ENCODE results near the gene SOX14. TPM values are rescaled to one million over a fixed set of nuclear protein-coding genes. Genes with fewer than 3 reads are reported as not detected.

Gene SOX14
- total RNA-seq, 1 experiment from 2014 or later = not detected

DNA sequence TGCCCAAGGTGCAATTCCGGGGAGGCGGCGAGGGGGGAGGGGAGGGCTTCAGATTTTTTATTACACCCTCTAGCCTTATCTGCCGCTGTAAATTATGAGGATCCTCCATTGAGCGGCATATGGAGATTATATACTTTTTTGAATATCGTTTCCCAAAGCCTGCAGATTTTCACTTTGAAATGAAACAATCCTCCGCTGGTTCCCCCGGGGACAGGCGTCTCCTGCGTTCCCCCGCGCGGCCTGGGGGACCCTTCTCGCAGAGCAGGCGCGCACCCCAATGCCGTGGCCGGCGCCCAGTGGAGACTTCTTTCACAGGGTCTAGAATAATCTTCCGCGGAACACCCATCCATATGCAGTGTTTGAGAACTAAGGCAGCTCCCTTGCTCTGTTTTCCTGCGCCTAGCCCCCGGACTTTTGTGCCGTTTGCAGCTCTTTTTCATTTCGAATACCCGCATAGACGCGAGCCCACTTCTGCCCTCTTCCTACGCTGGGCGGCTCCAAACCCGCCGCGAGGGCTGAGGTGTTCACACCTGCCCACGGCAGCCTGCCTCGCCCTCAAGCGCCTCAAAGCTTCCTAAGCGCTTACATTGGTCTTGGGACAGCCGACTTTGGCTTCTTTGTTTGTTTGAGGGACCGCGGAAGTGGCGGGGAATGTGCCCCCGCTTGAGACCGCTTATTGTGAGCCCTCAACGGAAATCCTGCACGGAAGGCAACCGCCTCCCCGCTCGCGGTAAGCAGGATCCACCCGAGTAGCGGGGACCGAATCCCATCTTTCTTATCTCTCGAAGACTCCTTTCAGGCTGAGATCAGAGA, 7.5 kb downstream of the SOX14 start:
- no TSS peak for BruUV-seq (replicated peaks)
- Histone ChIP-seq H3K36me3 (ENCODE audit: control insufficient read depth, insufficient read depth, low read length) (no peaks in the 10 kb centered on the region), H3K27ac (ENCODE audit: low read length) (no peak overlapping the region), H3K4me3 (ENCODE audit: low read depth in 2 of 2, low read length in 2 of 2) (peak overlapping the region; percentile 11 to 21; a peak in 3 of 4 replicates), H3K9me3 (ENCODE audit: control insufficient read depth, insufficient read depth, low read depth, low read length) (no peaks in the 10 kb centered on the region), H3K27me3 (ENCODE audit: control insufficient read depth, insufficient read depth, low read length) (peaks cover 76% of the 10 kb centered on the region), H3K4me1 (ENCODE audit: control insufficient read depth, insufficient read depth, low read length) (peaks cover 17% of the 10 kb centered on the region)
- intact Hi-C loops (cut with micrococcal nuclease; ENCODE audit: unreplicated experiment) = no loop called here
- CTCF ChIA-PET = no interaction called here
- POLR2A ChIA-PET = no interaction called here
- in situ Hi-C loops (cut with HindIII; ENCODE audit: low pct_unique_long_range_greater_than_20kb, low sequenced_read_pairs) = no loop called here
- no peak for ATAC-seq
- TF ChIP-seq POLR2AphosphoS5 (IDR thresholded peaks at IDR 0.05; ENCODE audit: low read depth, low read length) (no peak), REST (IDR thresholded peaks at IDR 0.05; ENCODE audit: insufficient read depth in 1 of 2, low read depth in 2 of 2, low read length in 1 of 2) (no peak), TCF7L2 (IDR thresholded peaks at IDR 0.05; ENCODE audit: low read depth, low read length) (no peak), SIN3A (IDR thresholded peaks at IDR 0.05; ENCODE audit: borderline replicate concordance, insufficient read depth, low read depth, low read length) (no peak)
- TF ChIP-seq, protein P1, sequence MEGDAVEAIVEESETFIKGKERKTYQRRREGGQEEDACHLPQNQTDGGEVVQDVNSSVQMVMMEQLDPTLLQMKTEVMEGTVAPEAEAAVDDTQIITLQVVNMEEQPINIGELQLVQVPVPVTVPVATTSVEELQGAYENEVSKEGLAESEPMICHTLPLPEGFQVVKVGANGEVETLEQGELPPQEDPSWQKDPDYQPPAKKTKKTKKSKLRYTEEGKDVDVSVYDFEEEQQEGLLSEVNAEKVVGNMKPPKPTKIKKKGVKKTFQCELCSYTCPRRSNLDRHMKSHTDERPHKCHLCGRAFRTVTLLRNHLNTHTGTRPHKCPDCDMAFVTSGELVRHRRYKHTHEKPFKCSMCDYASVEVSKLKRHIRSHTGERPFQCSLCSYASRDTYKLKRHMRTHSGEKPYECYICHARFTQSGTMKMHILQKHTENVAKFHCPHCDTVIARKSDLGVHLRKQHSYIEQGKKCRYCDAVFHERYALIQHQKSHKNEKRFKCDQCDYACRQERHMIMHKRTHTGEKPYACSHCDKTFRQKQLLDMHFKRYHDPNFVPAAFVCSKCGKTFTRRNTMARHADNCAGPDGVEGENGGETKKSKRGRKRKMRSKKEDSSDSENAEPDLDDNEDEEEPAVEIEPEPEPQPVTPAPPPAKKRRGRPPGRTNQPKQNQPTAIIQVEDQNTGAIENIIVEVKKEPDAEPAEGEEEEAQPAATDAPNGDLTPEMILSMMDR (IDR thresholded peaks at IDR 0.05) = no peak
- DNase-seq (ENCODE audit: low read depth, low spot score) = no peak

DNA sequence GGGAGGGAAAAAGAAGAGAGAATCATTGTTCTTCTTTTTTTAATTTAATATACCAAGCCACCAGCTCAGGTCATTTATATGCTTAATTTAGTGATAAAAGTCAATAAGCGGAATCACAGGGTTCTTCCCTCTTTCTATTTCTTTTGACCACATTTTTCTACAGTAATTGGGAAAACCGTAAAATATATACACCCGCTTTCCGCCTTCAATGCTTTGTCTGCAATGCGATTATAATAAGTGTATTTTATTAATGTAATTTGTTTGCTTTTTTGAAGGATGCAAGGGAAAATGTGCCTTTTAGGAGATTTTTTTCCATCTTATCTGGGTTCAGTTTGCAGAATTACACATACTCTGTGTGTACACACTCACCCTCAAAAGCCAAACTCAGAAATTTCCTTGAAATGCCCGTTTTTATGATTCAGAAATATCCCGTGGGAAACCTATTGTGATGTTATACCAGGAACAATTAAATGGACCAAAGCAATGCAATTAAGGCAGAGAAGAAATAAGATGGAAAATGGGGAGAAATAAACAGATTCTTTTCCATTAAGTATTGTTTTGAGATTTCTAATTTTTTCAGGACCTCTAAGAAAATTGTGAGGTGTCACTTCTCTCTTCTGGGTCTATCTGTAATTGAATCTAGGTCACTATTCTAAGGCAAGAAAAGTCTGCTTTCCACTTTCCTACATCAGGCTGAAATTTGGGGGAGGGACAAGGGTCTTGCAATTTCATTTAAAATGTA, 8.3 kb downstream of the SOX14 start:
- H3K4me3 ChIP-seq (ENCODE audit: low read depth in 2 of 2, low read length in 2 of 2) = no peak overlapping the region
- no TSS peak for BruUV-seq (replicated peaks)
- in situ Hi-C loops (cut with HindIII; ENCODE audit: low pct_unique_long_range_greater_than_20kb, low sequenced_read_pairs) (no loop called here), intact Hi-C loops (cut with micrococcal nuclease; ENCODE audit: unreplicated experiment) (no loop called here)
- peaks cover 69% of the 10 kb centered on the region for H3K27me3 ChIP-seq (ENCODE audit: control insufficient read depth, insufficient read depth, low read length)
- no peaks in the 10 kb centered on the region for H3K9me3 ChIP-seq (ENCODE audit: control insufficient read depth, insufficient read depth, low read depth, low read length)
- ChIA-PET POLR2A (no interaction called here), CTCF (no interaction called here)
- H3K4me1 ChIP-seq (ENCODE audit: control insufficient read depth, insufficient read depth, low read length) = peaks cover 17% of the 10 kb centered on the region
- no peak overlapping the region for H3K27ac ChIP-seq (ENCODE audit: low read length)
- H3K36me3 ChIP-seq (ENCODE audit: control insufficient read depth, insufficient read depth, low read length) = no peaks in the 10 kb centered on the region
- ATAC-seq (no peak), DNase-seq (ENCODE audit: low read depth, low spot score) (no peak)
- TF ChIP-seq TCF7L2 (IDR thresholded peaks at IDR 0.05; ENCODE audit: low read depth, low read length) (no peak), REST (IDR thresholded peaks at IDR 0.05; ENCODE audit: insufficient read depth in 1 of 2, low read depth in 2 of 2, low read length in 1 of 2) (no peak), POLR2AphosphoS5 (IDR thresholded peaks at IDR 0.05; ENCODE audit: low read depth, low read length) (no peak)
- TF ChIP-seq, protein P1 (IDR thresholded peaks at IDR 0.05) = no peak
